ENCODE measurements around the gene PDK1. TPM values are rescaled to one million over a fixed set of nuclear protein-coding genes. Genes with fewer than 3 reads are reported as not detected.
"Not testable (repeated sequence)": the region's sequence is repeated elsewhere in the genome, so short reads cannot be mapped to it uniquely, and the experiment has no call there.

PDK1 gene
- total RNA-seq, 1 donor from 2014 or later = 7.7 TPM

DNA sequence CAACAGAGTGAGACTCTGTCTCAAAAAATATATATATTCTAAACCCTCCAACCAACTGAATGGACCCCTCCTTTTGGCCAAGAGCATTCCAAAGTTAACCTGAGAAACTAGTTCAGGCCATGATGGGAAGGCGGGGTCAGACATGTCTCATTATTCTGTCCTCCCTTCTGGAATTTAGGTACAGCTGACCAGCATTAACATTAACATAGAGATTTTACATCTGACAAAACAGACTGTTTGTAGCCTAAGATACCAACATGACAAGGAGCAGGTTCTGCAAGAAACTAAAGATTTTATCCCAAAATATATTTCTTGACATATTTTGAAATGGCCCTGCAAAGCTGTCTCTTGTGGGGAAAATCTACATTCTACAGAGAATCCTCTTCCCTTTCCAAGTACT is 6.8 kb upstream of the PDK1 start:
- Histone ChIP-seq H3K27me3 (ENCODE audit: control insufficient read depth, insufficient read depth, low read length) (no peaks in the 10 kb centered on the region), H3K4me3 (ENCODE audit: low read depth, low read length) (no peak overlapping the region), H3K36me3 (ENCODE audit: control insufficient read depth, insufficient read depth, low read length) (no peaks in the 10 kb centered on the region)
- DNase-seq (ENCODE audit: low read depth) = no peak
- TF ChIP-seq, protein P1, sequence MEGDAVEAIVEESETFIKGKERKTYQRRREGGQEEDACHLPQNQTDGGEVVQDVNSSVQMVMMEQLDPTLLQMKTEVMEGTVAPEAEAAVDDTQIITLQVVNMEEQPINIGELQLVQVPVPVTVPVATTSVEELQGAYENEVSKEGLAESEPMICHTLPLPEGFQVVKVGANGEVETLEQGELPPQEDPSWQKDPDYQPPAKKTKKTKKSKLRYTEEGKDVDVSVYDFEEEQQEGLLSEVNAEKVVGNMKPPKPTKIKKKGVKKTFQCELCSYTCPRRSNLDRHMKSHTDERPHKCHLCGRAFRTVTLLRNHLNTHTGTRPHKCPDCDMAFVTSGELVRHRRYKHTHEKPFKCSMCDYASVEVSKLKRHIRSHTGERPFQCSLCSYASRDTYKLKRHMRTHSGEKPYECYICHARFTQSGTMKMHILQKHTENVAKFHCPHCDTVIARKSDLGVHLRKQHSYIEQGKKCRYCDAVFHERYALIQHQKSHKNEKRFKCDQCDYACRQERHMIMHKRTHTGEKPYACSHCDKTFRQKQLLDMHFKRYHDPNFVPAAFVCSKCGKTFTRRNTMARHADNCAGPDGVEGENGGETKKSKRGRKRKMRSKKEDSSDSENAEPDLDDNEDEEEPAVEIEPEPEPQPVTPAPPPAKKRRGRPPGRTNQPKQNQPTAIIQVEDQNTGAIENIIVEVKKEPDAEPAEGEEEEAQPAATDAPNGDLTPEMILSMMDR (IDR thresholded peaks at IDR 0.05; ENCODE audit: insufficient read depth, low read length, poor library complexity, severe bottlenecking) = no peak

DNA sequence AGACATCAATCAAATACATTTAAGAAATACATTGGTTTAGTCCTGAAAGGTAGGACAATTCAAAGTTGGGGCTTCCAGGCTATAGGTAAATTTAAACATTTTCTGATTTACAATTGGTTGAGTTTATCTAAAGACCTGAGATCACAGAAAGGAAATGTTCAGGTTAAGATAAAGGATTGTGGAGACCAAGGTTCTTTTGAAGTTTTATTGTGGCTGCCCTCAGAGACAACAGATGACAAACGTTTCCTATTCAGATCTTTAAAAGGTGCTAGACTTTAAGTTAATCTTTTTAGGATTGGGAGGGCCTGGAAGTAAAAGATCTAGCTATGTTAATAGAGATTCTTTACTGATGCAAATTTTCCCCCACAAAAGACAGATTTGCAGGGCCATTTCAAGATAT is 6.1 kb upstream of the PDK1 start:
- H3K36me3 ChIP-seq (ENCODE audit: control insufficient read depth, insufficient read depth, low read length); H3K27me3 ChIP-seq (ENCODE audit: control insufficient read depth, insufficient read depth, low read length); H3K4me3 ChIP-seq (ENCODE audit: low read depth, low read length); DNase-seq (ENCODE audit: low read depth): not testable (repeated sequence)

DNA sequence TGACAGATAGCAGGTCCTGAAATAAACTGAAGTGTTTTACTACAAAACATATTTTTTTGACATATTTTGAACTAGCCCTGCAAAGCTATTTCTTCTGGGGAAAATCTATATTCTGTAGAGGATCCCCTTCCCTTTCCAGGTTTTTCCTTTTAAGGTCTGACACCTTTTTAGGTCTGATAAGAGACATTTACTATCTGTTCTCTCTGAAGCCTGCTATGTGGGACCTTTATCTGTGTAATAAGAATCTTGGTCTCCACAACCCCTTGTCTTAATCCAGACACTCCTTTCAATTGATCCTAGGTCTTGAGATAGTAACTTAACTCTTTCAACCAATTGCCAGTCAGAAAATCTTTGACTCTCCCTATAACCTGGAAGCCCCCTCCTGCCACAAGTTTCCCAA is 5.5 kb upstream of the PDK1 start:
- H3K4me3 ChIP-seq (ENCODE audit: low read depth, low read length) = no peak overlapping the region
- H3K27me3 ChIP-seq (ENCODE audit: control insufficient read depth, insufficient read depth, low read length) = no peaks in the 10 kb centered on the region
- TF ChIP-seq, protein P1 (IDR thresholded peaks at IDR 0.05; ENCODE audit: insufficient read depth, low read length, poor library complexity, severe bottlenecking) = no peak
- no peak for DNase-seq (ENCODE audit: low read depth)
- no peaks in the 10 kb centered on the region for H3K36me3 ChIP-seq (ENCODE audit: control insufficient read depth, insufficient read depth, low read length)

DNA sequence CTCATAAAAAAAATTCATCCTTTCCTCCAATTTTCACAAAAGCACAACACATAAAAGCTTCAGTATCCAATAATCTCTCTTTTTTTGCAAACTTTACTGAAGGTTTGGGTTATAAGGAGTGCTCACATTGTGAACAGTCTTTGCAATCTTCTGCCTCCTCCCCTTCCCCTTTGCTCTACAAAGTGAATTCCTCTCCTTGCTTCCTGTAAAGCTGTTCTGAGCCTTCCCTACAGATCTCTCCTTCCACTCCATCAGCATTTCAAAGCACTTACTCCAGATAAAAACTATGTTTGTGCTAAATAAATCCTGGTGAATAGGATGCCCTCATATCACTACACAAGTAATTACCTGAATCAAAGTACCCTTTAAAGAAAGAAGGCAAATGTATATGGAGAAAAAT is 4.6 kb upstream of the PDK1 start:
- Histone ChIP-seq H3K27me3 (ENCODE audit: control insufficient read depth, insufficient read depth, low read length) (no peaks in the 10 kb centered on the region), H3K4me3 (ENCODE audit: low read depth, low read length) (no peak overlapping the region), H3K36me3 (ENCODE audit: control insufficient read depth, insufficient read depth, low read length) (no peaks in the 10 kb centered on the region)
- TF ChIP-seq, protein P1 (IDR thresholded peaks at IDR 0.05; ENCODE audit: insufficient read depth, low read length, poor library complexity, severe bottlenecking) = no peak
- no peak for DNase-seq (ENCODE audit: low read depth)

DNA sequence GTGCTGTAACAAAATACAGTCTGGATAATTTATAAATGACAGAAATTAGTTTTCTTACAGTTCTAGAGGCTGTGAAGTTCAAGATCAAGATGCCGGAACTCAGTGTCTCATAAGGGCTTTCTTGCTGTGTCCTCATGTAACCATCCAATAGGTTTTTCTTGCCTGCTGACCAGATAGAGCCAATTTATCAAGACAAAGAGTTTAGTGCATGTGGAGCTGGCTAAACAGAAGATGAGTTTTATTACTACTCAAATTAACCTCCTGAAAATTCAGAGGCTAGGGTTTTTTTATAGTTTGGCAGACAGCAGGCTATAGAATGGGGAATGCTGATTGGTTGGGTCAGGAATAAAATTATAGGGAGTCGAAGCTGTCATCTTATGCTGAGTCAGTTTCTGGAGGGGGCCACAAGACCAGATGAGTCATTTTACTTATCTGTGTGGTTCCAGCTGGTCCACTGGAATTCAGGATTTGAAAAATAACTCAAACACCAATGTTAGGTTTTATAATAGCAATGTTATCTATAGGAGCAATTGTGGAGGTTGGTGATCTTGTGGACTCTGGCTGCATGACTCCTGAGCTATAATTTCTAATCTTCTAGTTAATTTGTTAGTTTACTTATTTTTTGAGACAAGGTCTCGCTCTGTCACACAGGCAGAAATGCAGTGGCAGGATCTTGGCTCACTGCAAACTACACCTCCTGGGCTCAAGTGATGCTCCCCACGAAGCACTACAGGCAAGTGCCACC is 3.2 kb upstream of the PDK1 start:
- Histone ChIP-seq H3K27me3 (ENCODE audit: control insufficient read depth, insufficient read depth, low read length) (no peaks in the 10 kb centered on the region), H3K4me3 (ENCODE audit: low read depth, low read length) (no peak overlapping the region), H3K36me3 (ENCODE audit: control insufficient read depth, insufficient read depth, low read length) (no peaks in the 10 kb centered on the region)
- peak; percentile 35 for DNase-seq (ENCODE audit: low read depth)
- TF ChIP-seq, protein P1 (IDR thresholded peaks at IDR 0.05; ENCODE audit: insufficient read depth, low read length, poor library complexity, severe bottlenecking) = no peak

DNA sequence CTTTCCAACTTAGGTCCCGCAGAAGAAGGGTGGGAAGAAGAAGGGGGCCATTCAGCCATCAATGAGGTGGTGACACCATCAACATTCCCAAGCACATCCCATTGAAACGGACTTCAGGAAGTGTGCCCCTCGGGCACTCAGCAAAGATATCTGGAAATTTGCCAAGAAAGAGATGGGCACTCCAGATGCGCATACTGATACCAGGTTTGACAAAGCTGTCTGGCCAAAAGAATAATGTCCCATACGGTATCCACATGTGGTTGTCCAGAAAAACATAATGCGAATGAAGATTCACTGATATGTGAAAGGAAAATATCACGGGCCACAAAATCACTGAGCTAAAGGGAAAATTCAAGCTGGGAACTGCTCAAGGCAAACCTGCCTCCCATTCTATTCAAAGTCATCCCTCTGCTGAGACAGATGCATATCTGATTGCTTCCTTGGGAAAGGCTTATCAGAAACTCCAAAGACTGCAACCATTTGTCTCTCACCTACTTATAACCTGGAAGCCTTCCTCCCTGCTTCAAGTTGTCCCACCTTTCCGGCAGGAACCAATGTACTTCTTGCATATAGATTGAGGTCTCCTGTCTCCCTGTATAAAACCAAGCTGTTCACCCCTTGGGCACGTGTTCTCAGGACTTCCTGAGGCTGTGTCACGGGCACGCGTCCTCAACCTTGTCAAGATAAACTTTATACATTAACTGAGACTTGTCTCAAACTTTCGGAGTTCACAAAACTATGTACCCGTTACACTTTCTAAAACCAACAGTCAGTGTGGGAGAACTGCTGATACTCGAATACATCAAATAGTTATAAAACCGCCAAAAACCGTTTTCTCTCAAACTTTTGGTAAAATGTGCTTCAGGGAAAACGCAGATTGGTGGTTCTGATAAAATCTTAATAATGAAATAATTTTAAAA is 1.3 kb upstream of the PDK1 start:
- Histone ChIP-seq H3K36me3 (ENCODE audit: control insufficient read depth, insufficient read depth, low read length) (no peaks in the 10 kb centered on the region), H3K27me3 (ENCODE audit: control insufficient read depth, insufficient read depth, low read length) (no peaks in the 10 kb centered on the region), H3K4me3 (ENCODE audit: low read depth, low read length) (peak overlapping the region; percentile 89)
- DNase-seq (ENCODE audit: low read depth) = no peak
- TF ChIP-seq, protein P1 (IDR thresholded peaks at IDR 0.05; ENCODE audit: insufficient read depth, low read length, poor library complexity, severe bottlenecking) = no peak
